ENCODE measurements around the gene CAMTA1. TPM values are rescaled to one million over a fixed set of nuclear protein-coding genes. Genes with fewer than 3 reads are reported as not detected.

The CAMTA1 gene
- total RNA-seq, 1 experiment from 2014 or later = 69.5 TPM

DNA sequence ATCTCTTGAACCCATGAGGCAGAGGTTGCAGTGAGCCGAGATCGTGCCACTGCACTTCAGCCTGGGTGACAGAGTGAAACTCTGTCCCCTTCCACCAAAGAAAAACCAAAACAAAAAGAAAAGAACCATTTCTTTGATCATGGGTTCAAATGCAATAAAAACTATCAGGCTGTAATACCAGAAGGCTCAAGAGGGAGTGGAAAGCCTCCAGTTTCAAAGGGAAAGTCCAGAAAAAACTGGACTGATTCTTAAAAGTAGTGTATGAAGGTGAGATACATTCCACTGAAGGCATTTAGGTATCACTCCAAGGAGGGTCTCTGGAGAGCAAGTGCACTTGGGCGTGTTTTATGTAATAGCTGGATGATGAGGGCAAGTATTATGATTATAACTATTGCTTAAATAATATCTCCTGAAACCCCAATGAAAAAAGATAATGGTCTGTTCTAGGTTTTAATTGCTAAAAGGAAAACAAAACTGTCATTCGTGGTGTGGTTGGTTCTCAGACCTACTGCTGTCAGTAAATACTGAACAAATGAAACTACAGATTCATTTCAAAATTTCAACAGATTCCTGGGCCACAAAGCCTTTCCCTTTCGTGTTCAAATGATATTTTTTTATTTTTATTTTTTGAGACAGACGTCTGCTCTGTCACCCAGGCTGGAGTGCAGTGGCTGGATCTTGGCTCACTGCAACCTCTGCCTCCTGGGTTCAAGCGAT, 6.0 kb upstream of the CAMTA1 start (continued):
- TF ChIP-seq, protein P1, sequence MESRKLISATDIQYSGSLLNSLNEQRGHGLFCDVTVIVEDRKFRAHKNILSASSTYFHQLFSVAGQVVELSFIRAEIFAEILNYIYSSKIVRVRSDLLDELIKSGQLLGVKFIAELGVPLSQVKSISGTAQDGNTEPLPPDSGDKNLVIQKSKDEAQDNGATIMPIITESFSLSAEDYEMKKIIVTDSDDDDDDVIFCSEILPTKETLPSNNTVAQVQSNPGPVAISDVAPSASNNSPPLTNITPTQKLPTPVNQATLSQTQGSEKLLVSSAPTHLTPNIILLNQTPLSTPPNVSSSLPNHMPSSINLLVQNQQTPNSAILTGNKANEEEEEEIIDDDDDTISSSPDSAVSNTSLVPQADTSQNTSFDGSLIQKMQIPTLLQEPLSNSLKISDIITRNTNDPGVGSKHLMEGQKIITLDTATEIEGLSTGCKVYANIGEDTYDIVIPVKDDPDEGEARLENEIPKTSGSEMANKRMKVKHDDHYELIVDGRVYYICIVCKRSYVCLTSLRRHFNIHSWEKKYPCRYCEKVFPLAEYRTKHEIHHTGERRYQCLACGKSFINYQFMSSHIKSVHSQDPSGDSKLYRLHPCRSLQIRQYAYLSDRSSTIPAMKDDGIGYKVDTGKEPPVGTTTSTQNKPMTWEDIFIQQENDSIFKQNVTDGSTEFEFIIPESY (IDR thresholded peaks at IDR 0.05; ENCODE audit: extremely low read depth, insufficient replicate concordance, low read length) = no peak
- TF ChIP-seq SRF (IDR thresholded peaks at IDR 0.05; ENCODE audit: low read depth) (no peak), ZFX (IDR thresholded peaks at IDR 0.05) (no peak), ZNF274 (IDR thresholded peaks at IDR 0.05; ENCODE audit: low read depth, low read length) (no peak), SIN3A (IDR thresholded peaks at IDR 0.05; ENCODE audit: low read depth) (no peak)

DNA sequence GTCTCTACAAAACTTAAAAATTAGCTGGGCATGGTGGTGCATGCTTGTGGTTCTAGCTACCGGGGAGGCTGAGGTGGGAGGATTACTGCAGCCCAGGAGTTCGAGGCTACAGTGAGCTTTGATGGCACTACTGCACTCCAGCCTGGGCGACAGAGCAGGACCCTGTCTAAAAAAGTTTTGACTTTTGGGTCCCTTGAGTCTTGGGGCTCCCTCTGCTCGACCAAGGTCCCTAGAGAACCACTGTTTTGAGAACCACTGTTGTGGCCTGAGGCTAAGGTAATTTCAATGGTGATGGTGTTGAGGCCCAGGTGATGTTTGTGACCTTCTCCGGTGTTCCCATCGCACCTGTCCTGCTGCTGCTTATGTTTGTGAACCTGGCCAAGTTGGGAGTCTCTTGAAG, 3.1 kb upstream of the CAMTA1 start:
- H3K27me3 ChIP-seq (ENCODE audit: insufficient read depth, low read length) = no peaks in the 10 kb centered on the region

More for the DNA sequence above, 3.1 kb upstream of the CAMTA1 start:
- intact Hi-C loops (cut with micrococcal nuclease) = loop anchor here (2.0 kb wide), 1 partner anchor 55 kb away; no protein-coding TSS in a partner anchor
- CTCF ChIA-PET = no interaction called here
- H2AFZ ChIP-seq (ENCODE audit: low read depth, low read length, poor library complexity, severe bottlenecking) = no peak overlapping the region
- RAD21 ChIA-PET (ENCODE audit: low non-redundant PET in 1 of 2, low total read pairs in 2 of 2, uncharacterized antibody in 2 of 2, unreplicated experiment in 2 of 2) = no interaction called here
- H3K27ac ChIP-seq (ENCODE audit: low read depth, low read length) = no peak overlapping the region
- DNase-seq (ENCODE audit: low read depth, low spot score) (no peak), ATAC-seq (no peak)
- no peak overlapping the region for H3K9ac ChIP-seq (ENCODE audit: low read length)
- TF ChIP-seq, protein P2, sequence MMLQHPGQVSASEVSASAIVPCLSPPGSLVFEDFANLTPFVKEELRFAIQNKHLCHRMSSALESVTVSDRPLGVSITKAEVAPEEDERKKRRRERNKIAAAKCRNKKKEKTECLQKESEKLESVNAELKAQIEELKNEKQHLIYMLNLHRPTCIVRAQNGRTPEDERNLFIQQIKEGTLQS (IDR thresholded peaks at IDR 0.05) = no peak
- TF ChIP-seq CEBPB (IDR thresholded peaks at IDR 0.05; ENCODE audit: low read depth) (no peak), RAD21 (IDR thresholded peaks at IDR 0.05; ENCODE audit: low read depth) (no peak), SRF (IDR thresholded peaks at IDR 0.05; ENCODE audit: low read depth) (no peak), ZNF274 (IDR thresholded peaks at IDR 0.05; ENCODE audit: low read depth, low read length) (no peak), YY1 (IDR thresholded peaks at IDR 0.05; ENCODE audit: extremely low read depth, insufficient replicate concordance, low read depth, low read length) (no peak), POLR2A (IDR thresholded peaks at IDR 0.05; ENCODE audit: borderline replicate concordance, extremely low read depth, insufficient read depth, insufficient read length) (no peak), ZFX (IDR thresholded peaks at IDR 0.05) (no peak), SP1 (IDR thresholded peaks at IDR 0.05; ENCODE audit: low read depth) (no peak)
- TF ChIP-seq, protein P3, sequence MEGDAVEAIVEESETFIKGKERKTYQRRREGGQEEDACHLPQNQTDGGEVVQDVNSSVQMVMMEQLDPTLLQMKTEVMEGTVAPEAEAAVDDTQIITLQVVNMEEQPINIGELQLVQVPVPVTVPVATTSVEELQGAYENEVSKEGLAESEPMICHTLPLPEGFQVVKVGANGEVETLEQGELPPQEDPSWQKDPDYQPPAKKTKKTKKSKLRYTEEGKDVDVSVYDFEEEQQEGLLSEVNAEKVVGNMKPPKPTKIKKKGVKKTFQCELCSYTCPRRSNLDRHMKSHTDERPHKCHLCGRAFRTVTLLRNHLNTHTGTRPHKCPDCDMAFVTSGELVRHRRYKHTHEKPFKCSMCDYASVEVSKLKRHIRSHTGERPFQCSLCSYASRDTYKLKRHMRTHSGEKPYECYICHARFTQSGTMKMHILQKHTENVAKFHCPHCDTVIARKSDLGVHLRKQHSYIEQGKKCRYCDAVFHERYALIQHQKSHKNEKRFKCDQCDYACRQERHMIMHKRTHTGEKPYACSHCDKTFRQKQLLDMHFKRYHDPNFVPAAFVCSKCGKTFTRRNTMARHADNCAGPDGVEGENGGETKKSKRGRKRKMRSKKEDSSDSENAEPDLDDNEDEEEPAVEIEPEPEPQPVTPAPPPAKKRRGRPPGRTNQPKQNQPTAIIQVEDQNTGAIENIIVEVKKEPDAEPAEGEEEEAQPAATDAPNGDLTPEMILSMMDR (IDR thresholded peaks at IDR 0.05 in 2 of 3, conservative IDR thresholded peaks at IDR 0.05 in 1 of 3; ENCODE audit: borderline replicate concordance in 1 of 3, insufficient read depth in 1 of 3, low read depth in 2 of 3, low read length in 2 of 3) = no peak
- TF ChIP-seq, protein P1 (IDR thresholded peaks at IDR 0.05; ENCODE audit: extremely low read depth, insufficient replicate concordance, low read length) = no peak
- TF ChIP-seq, protein P4, sequence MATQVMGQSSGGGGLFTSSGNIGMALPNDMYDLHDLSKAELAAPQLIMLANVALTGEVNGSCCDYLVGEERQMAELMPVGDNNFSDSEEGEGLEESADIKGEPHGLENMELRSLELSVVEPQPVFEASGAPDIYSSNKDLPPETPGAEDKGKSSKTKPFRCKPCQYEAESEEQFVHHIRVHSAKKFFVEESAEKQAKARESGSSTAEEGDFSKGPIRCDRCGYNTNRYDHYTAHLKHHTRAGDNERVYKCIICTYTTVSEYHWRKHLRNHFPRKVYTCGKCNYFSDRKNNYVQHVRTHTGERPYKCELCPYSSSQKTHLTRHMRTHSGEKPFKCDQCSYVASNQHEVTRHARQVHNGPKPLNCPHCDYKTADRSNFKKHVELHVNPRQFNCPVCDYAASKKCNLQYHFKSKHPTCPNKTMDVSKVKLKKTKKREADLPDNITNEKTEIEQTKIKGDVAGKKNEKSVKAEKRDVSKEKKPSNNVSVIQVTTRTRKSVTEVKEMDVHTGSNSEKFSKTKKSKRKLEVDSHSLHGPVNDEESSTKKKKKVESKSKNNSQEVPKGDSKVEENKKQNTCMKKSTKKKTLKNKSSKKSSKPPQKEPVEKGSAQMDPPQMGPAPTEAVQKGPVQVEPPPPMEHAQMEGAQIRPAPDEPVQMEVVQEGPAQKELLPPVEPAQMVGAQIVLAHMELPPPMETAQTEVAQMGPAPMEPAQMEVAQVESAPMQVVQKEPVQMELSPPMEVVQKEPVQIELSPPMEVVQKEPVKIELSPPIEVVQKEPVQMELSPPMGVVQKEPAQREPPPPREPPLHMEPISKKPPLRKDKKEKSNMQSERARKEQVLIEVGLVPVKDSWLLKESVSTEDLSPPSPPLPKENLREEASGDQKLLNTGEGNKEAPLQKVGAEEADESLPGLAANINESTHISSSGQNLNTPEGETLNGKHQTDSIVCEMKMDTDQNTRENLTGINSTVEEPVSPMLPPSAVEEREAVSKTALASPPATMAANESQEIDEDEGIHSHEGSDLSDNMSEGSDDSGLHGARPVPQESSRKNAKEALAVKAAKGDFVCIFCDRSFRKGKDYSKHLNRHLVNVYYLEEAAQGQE (IDR thresholded peaks at IDR 0.05; ENCODE audit: low read depth) = no peak
- POLR2A ChIA-PET = no interaction called here
- no peaks in the 10 kb centered on the region for H3K9me2 ChIP-seq (ENCODE audit: insufficient read depth)
- H3K4me1 ChIP-seq (ENCODE audit: control insufficient read depth in 1 of 2, insufficient read depth in 2 of 2, low read length in 2 of 2) = peaks cover 5 to 20% of the 10 kb centered on the region in 2 experiments; a peak in 3 of 4 replicates
- no peaks in the 10 kb centered on the region for H3K9me3 ChIP-seq (ENCODE audit: control insufficient read depth in 1 of 2, insufficient read depth in 1 of 2, low read depth in 1 of 2, low read length in 2 of 2)
- no peaks in the 10 kb centered on the region for H3K36me3 ChIP-seq (ENCODE audit: control insufficient read depth in 1 of 2, insufficient read depth in 2 of 2, low read length in 2 of 2)
- no peak overlapping the region for H3K4me2 ChIP-seq (ENCODE audit: low read length)
- H3K4me3 ChIP-seq (replicated peaks in 1 of 2; ENCODE audit: low read depth in 1 of 2, low read length in 2 of 2) = no peak overlapping the region
- H4K20me1 ChIP-seq (ENCODE audit: insufficient read depth) = 0 out of 2 replicates have a peak, but pooled peaks cover 4% of the 10 kb centered on the region
- peaks cover 13% of the 10 kb centered on the region for H3K79me2 ChIP-seq (ENCODE audit: insufficient read depth, low read length)
- no TSS peak for BruUV-seq (replicated peaks)

Data from HCT116 (cell line).